SIG-M5 (cell line): ENCODE measurements around the gene CUBN.

Experiments used
- DNase-seq: peaks from one replicate; lab custom pipeline; 2025; lab: John Stamatoyannopoulos, UW

CUBN gene

GRCh38 chr10:16950656-16951601, 178.7 kb downstream of the CUBN start:
- no peak for DNase-seq

- no peak for DNase-seq
These were observed 179.8 kb downstream of the CUBN start for GRCh38 chr10:16949816-16950215.

- DNase-seq, result no peak
These were observed 181.2 kb downstream of the CUBN start for GRCh38 chr10:16948361-16948760.

- no peak for DNase-seq
These were observed 182.5 kb downstream of the CUBN start for GRCh38 chr10:16947069-16947468.

- no peak for DNase-seq
These were observed 184.0 kb downstream of the CUBN start for GRCh38 chr10:16945593-16945992.

- DNase-seq, result no peak
These were observed 184.6 kb downstream of the CUBN start for GRCh38 chr10:16944986-16945385.

- no peak for DNase-seq
These were observed 185.2 kb downstream of the CUBN start for GRCh38 chr10:16944402-16944801.

GRCh38 chr10:16943295-16944285, 186.0 kb downstream of the CUBN start:
- no peak for DNase-seq

GRCh38 chr10:16942381-16943078, 187.1 kb downstream of the CUBN start:
- no peak for DNase-seq

- no peak for DNase-seq
These were observed 187.7 kb downstream of the CUBN start for GRCh38 chr10:16941870-16942269.

- no peak for DNase-seq
These were observed 188.5 kb downstream of the CUBN start for GRCh38 chr10:16941067-16941466.

- DNase-seq, result no peak
These were observed 190.7 kb downstream of the CUBN start for GRCh38 chr10:16938952-16939351.

GRCh38 chr10:16934461-16934860, 195.2 kb downstream of the CUBN start:
- DNase-seq, result no peak

GRCh38 chr10:16933783-16934182, 195.8 kb downstream of the CUBN start:
- DNase-seq, result no peak

- DNase-seq, result no peak
These were observed 197.7 kb downstream of the CUBN start for GRCh38 chr10:16931930-16932329.

- DNase-seq, result no peak
These were observed 199.1 kb downstream of the CUBN start for GRCh38 chr10:16930540-16930939.

- DNase-seq, result no peak
These were observed 200.5 kb downstream of the CUBN start for GRCh38 chr10:16929069-16929468.

GRCh38 chr10:16927546-16927945, 202.1 kb downstream of the CUBN start:
- DNase-seq, result no peak

GRCh38 chr10:16923726-16924125, 205.9 kb downstream of the CUBN start:
- no peak for DNase-seq

GRCh38 chr10:16923309-16923708, 206.3 kb downstream of the CUBN start:
- DNase-seq, result no peak

- no peak for DNase-seq
These were observed 210.3 kb downstream of the CUBN start for GRCh38 chr10:16919121-16919982.
